ENCODE data around the gene ST7.
A peak's percentile ranks its signal among the peaks of the same experiment; 100 is the strongest.

The ST7 gene

DNA sequence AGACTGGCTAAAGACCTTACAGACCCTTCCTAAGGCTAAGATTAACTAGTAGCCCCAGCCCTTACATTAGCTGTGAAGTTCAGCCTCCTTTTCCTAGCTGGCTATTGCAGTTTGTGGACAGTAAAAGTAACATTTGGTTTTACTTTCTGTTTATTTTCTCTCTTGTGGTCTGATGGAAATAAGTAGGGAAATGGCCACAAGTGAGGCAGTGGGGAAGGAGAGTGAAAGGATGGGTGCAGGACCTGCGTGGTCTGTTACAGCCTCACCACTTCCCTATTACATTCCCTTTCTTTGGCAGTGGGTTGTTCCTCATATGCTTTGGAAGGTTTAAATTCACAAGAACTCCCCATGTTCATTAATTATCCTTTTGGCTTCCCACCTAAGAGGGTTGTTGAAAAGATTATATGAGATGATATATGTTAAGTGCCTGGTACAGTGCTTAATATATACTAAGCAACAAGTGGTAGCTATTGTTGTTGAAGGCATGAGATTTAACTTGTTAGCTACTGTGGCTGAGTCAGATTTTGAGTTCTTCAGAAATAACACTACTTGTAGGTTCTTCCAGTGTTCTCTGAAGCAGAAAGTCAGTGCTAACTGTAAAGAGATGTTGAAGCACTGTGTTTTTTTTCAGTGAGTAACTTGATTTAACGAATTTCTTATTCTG, 181.7 kb downstream of the ST7 start:
- peak; percentile 69 for DNase-seq

DNA sequence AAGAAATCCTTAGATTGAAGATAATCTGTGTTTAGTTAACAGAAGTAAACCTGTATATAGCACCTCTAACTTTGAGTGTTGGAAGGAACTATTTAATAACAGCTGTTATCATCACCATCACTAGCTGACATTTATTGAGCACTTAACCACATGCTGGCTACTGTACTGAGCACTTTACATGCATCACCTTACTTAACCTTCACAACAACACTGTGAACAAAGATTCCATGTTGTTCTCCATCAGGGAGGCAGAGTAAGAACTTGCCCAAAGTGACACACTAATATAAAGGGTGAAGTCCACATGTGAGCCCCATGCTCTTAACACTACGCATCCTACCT, 182.2 kb downstream of the ST7 start:
- DNase-seq, result no peak

DNA sequence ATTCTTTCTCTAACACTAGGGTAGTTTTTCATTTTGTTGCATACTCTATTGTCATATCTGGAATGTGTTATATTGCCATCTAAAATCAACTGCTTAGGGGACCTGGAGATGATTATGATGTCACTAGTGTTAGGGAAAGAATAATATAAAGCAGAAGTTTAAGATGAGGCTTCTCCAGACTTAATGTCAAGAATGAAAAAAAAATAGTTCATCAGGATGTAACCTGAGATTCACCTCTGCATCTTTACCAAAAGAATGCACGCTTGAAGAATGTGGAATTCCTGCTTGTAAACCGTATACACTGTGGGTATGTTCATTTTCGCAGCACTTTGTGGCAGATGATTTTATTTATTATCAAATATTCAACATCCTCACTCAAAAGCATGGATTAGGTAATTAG, 184.6 kb downstream of the ST7 start:
- no peak for DNase-seq

DNA sequence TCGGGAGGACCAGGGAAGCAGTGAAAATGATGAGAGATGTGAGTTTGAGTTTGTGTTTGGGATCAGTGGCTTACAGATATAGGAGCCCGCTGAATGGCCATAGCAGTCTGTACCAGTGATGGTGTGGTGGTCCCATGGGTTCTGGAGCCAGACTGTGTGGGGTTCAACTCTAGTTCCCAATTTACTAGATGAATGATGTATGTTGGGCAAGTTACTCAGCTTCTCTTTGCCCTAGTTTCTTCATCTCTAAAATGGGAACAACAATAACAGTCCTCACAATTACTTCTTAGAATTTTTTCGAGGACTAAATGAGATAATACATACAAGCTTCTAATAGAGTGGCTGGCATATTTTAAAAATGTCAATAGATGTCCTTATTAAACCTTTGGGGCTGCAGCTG, 185.2 kb downstream of the ST7 start:
- DNase-seq, result peak; percentile 32

DNA sequence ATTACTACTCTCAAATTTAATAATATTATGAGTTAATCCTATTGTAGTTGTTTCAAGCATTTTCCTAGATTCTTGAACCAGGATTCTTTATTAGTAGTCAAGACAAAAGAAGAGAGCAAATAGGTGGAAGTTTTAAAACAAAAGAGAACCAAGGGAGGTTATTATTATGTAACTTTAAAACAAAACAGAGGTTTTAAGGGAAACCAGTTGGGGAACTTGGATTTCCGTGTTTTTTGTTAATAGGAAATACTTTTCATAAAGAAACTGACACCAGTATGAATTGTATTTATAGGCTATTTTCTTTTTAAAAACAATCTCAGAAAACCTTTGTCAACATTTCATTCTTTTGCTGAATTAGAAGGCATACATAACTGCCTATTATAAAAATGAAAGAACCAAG, 185.7 kb downstream of the ST7 start:
- peak; percentile 73 for DNase-seq

- no peak for DNase-seq
Observed at GRCh38 chr7:117139397-117139984, 186.2 kb downstream of the ST7 start.

- DNase-seq, result no peak
Observed at GRCh38 chr7:117140921-117141320, 187.6 kb downstream of the ST7 start.

GRCh38 chr7:117143066-117143465, 189.8 kb downstream of the ST7 start:
- DNase-seq, result no peak

- DNase-seq, result no peak
Observed at GRCh38 chr7:117143580-117143979, 190.3 kb downstream of the ST7 start.

GRCh38 chr7:117145333-117145732, 192.0 kb downstream of the ST7 start:
- no peak for DNase-seq

GRCh38 chr7:117146059-117146458, 192.8 kb downstream of the ST7 start:
- DNase-seq, result peak; percentile 32

DNA sequence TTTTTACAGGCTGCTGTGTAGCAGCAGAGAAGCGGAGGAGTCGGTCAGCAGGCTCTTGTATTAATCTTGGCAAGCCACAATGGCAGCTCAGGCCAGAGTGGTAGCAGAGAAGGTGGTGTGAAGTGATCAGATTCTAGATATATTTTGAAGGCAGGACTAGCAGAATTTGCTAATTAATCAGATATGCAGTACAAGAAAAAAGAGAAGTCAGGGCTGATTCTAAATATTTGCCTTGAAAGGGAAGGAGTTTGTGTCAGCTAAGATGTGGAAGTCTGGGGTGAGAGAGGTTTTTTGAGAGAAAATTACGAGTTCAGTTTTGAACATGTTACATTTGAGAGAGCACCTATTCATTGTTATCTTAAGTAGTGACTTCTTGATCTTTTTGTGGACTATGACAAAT, 193.2 kb downstream of the ST7 start:
- DNase-seq, result no peak

- no peak for DNase-seq
Observed at GRCh38 chr7:117148971-117149370, 195.7 kb downstream of the ST7 start.

GRCh38 chr7:117149692-117150091, 196.4 kb downstream of the ST7 start:
- DNase-seq, result no peak

DNA sequence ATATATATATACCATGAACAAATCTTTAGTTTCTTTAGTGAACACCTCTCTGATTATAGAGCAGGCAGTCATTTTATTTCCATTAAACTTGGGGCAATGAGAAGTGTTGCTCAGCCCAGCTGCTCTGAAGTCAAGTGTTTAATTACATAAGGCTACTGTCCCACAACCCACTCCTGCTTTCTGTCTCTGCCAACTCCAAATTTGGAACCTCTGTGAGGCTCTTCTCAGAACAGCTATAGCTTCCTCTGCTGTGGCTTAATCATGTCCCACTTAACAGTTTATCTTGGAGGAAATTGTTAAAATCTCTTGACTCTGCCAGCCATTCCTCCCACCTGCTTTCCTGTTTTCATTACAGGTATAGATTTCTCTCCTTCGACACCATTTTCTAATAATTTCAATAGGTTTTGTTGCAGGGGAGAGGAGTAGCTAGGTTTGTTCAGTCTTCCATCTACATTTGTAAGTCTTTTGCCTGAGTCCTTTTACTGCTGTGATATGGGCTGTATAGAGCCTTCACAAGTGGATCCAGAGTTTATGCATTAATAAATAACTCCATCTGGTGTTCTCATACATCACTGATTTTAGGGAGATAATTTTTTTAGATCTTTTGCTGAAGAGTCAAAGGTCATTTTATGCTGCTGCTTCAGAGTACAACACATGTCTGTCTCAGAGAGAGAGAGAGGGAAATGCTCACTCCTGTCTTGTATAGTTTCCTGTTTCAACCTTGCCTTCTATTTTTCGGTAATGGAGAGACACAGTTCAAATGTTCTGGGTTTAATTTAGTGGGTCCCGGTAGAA, 199.1 kb downstream of the ST7 start:
- DNase-seq, result peak; percentile 10

DNA sequence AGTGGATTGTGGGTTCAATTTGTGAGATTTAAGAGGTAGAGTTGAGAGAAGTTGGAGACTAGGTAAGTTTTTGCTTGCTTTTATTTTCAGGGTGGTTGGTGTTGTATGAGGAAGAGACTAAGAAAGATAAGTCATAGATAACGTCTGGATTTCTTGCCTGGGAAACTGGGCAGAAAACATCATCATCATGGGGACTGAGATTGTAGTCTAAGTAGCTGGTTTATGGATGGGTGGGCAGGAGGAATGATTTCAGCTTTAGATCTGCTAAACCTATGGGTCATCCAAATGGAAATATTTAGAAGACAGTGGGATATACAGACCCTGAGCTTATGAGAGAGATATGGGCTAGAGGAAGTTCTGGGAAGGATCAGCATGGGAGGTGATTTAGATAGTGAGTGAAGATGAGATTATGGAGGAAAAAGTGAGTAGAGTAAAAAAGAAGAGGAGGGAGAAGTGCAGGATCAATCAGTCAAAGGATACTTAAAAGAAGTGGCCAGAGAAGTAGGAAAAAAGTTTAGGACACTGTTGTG, 199.8 kb downstream of the ST7 start:
- DNase-seq, result no peak

GRCh38 chr7:117154721-117155120, 201.4 kb downstream of the ST7 start:
- no peak for DNase-seq

DNA sequence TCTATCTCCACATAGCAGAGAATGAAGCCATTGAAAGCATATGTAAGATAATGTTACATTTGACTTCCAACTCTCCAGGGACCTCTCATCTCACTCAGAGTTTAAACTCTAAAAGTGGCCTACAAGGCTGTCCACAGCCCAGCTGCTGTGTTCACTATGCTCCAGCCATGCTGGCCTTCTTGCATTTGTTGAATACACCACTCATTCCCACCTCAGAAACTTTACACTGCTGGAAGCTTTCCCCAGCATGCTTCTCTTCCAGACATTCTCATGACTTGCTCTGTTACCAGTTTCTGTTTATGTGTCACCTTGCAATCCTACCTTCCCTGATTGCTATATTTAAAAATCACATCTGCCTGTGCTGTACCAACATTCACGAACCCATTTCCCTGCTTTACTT, 202.4 kb downstream of the ST7 start:
- DNase-seq, result no peak

- no peak for DNase-seq
Observed at GRCh38 chr7:117157241-117158209, 204.2 kb downstream of the ST7 start.

DNA sequence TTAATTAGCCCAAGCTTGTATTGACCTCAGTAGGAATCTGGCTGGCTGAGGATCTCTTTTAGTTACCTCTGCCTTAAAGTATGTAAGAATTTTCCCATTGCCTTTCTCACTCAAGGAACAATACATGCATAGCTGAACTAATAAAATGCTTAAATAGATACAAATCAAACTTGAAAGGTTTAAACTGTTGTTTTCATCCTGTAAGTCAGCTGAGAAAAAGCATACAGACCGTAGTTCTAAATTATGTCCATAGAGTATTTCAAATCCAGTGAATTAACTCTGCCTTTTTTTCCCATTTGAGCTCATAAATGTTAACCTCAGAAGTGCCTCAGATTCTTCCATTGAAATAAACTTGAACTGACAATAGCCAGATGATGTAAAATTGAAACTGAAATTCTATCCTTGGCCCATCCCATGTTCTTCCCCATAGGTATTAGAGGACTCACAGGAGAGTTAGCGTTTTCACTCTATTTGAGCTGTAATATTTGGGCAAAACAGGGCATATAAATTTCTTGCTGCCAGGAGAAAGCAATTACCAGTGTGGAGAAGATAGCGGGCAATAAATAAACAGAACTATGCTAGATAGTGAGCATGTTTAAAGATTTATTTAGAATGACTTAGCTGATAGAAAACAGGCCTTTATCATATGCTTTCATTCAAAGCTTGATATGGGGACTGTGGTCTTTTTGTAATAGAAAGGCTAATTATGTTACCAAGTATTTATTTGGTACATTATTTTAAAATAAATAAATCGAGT, 205.8 kb downstream of the ST7 start:
- DNase-seq, result no peak

DNA sequence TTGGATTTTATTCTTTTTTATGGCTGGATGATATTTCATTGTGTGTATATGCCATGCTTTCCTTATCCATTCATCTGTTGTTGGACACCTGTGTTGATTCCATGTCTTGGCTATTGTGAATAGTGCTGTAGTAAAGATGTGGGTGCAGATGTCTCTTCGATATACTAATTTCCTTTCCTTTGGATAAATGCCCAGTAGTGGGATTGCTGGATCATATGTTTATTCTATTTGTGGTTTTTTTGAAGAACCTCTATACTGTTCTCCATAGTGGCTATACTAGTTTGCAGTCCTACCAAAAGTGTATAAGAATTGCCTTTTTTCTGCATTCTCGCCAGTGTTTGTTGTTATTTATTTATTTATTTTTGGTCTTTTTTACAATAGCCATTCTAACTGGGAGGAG, 209.8 kb downstream of the ST7 start:
- DNase-seq, result no peak

GRCh38 chr7:117164620-117165019, 211.3 kb downstream of the ST7 start:
- no peak for DNase-seq

Data from inflammatory macrophage treated with lipopolysaccharide for 4 hours (primary cell).